HG02571 (cell line): ENCODE data around the gene SARDH.

Experiments used
- ATAC-seq: cut with Tn5 transposase; IDR thresholded peaks from one replicate; pipeline ENCODE4 v1.9.1; 2021; ENCODE audit warnings: mild to moderate bottlenecking, moderate library complexity; ENCODE audit not compliant: unreplicated experiment

The SARDH gene

DNA sequence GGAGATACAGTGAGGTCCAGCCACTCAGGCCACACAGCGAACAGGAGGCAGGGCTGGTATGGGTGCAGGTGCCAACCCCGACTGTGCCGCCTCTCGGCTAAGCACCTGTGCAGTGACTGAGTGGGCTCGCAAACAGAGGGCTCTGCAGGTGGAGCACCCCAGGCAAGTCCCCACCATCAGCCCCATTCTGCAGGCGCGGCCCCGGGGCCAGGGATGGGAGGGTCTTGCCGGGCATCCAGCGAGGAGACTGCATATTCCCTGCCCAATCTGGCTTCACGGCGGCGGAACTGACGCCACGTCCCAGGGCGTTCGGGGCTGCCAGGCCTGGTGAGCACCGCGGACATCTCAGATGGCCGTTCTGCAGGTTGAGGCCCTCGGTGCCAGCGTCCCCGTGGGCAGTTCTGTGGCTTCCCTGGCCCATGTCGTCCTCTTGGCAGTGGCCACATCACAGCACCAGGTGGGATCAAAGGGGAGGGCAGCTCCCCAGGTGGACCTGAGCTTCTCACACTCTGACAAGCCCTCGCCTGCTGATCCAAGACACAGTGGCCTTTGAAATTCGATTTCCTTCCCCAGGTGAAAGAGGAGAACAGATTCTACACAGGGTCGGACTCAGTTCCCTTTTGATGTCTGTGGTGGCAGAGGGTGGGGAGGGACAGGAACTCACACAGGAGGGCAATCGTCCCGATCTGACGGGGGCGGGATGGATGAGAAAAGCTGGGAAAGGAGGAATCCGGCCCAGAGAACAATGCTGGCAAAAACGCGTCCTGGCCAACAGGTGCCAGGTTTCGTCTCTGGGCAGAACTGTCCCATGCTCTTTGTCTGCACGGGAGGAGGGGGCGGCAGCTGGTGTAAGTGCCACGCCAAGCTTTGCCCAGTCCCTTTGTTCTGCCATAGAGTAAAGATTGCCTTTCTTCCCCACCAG lies 83.2 kb downstream of the SARDH start:
- no peak for ATAC-seq

- no peak for ATAC-seq
Observed at GRCh38 chr9:133653638-133654037, 84.5 kb downstream of the SARDH start.

DNA sequence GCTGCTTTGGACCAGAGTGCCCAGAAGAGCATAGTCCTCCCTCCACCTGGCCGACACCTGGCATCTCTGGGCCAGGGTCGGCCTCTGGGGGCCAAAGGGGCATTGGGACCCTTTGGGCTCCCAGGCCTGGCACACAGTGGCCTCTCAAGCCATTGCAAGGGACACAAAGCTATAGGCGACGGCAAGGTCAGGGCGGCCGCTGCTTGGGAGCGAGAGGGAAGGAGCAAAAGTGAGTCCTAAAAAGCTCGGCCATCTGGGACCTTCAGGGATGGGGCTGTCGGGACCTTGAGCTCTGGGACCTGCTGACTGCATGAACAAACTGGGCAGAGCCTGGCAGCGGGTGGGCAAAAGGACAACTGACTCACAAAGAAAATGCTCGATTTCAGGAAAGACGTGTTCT lies 88.1 kb downstream of the SARDH start:
- no peak for ATAC-seq

DNA sequence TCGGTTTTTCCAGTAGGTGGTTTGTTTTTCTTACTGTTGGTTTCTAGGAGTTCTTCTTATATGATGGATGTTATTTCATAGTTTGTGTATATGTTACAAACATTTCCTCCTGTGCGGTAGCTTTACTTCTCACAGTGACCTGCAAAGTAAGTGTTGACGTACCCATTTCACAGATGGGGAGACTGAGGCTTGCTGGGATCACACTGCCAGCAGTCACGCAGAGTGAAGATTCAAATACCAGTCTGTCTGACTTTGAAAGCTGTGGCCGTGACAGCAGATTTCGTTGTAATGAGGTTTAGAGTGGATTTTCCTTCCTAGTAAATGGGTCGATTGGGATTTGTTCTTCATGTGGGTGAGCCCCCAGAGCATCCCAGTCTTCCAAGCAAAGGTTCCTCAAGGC lies 89.0 kb downstream of the SARDH start:
- ATAC-seq = no peak

- no peak for ATAC-seq
Observed at GRCh38 chr9:133647765-133648469, 90.2 kb downstream of the SARDH start.

- ATAC-seq = no peak
Observed at GRCh38 chr9:133647148-133647547, 91.0 kb downstream of the SARDH start.

DNA sequence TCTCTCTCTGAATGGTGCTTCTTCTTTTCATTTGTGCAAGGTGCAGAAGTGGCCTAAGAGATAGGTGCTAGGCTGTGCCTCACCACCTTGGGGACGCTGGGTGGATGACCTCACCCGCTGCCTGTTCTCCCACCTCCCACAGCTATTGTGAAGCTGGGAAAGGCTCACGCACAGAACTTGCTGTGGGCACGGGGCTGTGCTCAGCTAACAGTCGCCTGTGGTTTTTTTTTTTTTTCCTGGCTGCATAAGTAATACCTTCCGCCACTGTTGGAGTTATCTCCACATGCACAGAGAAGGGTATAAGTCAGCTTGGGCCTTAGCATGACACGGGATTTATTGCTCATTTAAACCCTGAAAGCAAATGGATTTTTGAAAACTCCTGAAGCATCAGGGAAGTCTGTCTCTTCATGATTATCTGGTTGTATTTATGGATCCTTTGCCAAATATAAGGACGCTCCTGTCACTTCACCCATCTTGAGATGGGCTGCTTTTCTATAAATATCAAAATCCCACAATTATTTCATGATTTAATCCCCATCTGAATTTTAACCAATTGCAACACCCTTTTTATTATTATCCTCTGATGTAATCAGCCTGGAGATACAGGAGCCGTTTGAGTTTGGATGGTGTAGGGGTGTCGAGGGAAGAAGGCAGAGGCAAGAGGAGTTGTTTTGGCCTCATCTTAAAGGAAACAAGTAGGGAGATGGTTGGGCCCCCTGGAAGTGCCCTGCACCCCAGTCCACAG lies 93.0 kb downstream of the SARDH start:
- ATAC-seq = no peak

- ATAC-seq = no peak
Observed at GRCh38 chr9:133643978-133644760, 94.0 kb downstream of the SARDH start.

GRCh38 chr9:133643362-133643755 lies 94.8 kb downstream of the SARDH start:
- no peak for ATAC-seq

DNA sequence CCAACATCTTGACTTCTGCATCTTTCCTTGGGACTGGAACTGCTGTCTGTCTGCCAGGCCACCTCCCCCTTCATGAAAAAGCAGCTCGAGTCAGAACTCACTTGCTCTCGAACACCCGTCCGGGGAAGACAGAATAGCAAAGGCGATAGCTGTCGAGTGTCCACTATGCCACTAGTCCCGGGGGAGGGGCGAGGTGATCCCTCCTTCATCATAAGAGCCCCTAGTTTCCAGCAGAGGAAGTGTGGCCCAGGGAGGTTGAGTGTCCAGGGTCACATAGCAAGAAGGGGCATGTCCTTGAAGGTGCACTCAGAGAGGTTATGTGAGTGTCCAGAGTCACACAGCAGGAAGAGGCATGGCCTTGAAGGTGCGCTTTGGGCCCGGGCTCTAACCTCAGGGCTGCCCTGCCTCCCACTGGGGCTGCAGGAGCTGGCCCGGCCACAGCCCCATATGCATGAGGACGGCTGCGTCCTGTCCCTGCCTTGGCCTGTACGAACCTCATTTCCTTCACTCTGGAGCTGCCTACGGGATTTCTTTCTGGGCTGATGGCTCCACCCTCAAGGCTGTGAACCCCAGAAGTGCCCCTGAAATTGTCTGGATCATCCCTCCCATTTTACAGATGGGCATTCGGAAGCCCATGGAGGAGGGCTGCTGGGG lies 95.3 kb downstream of the SARDH start:
- ATAC-seq = no peak

- ATAC-seq = no peak
Observed at GRCh38 chr9:133641861-133642595, 96.1 kb downstream of the SARDH start.

- no peak for ATAC-seq
Observed at GRCh38 chr9:133641396-133641655, 96.8 kb downstream of the SARDH start.

DNA sequence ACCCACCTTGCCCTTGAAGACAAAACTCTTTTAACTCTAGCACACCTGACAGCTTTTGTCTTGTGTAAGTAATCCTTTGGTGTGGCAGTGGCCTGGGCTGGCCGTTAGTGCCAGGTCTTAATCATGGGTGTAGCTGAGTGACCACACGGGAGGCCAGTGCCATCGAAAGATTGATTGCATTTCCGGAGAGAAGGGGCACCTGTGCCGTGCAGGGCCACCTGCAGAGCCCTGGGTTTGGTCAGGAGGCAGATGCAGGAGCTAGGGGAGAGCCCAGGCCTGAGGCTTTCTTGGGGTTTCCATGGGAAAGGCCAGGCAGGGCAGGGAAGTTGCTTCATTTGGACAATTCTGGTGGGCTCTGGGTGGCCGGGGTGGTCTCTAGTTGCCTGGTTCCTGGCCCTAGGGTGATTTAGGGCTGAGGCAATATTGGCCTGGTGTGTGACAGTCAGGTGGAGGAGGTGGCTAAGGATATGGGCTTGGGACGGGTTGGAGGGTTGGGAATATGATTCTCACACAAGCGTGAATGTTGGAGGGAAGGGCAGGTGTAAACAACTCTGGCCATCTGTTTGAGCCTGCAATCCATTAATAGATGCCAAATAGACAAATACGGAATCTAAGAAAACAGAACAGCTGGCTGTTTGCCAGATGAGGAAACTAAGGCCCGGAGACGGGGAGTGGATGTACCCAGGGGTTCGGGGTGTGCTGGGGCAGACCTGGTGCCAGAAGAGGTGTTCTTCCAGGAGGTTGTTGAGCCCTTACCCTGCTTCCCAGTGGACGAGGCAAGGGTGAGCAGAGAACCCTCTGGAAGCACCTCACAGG lies 97.4 kb downstream of the SARDH start:
- no peak for ATAC-seq

DNA sequence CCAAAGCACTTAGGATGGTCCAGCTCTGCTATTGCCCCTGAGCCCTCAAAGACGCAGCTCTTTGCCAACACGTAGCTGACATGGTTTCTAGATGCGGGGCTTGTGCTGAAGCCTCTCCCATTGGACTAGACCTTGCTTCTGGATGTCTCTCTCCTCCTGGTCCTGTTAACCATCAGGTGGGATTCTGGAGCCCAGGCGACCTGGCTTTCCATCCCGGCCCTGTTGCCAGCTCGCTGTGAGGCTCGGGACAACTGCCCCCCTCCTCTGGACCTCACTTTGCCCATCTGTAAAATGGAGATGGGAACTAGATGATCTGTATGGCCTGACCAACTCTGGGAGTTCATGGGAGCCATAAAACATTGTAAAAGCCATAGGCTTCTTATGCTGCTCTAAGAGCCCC lies 98.0 kb downstream of the SARDH start:
- ATAC-seq = no peak

GRCh38 chr9:133639613-133640012 lies 98.5 kb downstream of the SARDH start:
- ATAC-seq = no peak

DNA sequence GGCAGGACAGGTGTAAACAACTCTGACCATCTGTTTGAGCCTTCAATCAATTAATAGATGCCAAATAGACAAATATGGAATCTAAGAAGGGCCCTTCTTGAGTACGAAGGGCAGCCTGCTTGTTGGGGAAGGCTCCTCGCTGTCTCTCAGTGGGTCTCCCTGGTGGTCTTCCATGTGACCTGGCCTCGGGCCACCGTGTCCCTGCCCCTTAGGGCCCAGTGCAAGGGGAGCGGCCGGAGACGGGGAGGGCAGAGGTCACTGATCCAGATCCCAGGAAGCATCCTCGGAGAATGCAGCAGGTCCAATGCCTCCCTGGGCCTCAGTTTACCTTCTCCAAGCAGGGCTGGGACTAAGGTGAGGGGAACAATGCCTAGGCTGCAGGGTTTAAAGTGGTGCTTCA lies 99.4 kb downstream of the SARDH start:
- no peak for ATAC-seq

DNA sequence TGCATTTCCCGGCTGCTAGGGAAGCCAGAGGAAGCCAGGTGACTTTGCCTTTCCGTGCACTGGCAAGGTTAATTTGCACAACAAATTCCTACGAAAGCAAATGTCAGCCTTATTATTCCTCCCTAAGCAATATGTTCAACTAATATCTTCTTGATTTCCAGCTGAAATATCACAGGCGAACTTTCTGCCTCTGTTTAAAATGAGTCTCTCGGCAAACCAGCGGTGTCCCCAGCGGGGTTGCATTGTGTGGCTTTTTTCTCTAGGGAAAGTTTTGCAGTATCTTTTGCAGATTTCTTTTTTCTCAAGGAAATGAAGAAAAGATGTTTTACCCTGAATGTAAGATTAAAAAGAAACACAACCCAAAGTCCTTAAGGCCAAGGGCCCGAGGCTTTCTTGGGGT lies 100.1 kb downstream of the SARDH start:
- no peak for ATAC-seq

- no peak for ATAC-seq
Observed at GRCh38 chr9:133637451-133638055, 100.6 kb downstream of the SARDH start.

DNA sequence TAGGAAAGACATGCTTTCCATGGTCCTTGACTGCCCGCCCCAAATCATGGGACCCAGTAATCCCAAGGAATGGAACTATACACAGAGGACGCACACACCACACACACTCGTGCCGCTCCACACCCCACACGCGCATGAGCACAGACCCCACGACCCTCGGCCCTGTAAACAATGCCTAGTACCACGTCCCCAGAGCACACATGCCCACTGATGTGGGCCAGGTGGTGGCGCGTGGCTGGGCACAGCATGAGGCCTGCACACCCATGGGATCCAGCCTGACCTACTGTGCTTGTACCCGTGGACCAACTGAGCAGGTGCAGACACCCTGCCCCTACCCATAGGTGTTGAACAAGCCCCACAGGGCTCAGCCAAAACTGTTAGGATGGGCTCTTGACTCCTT lies 101.2 kb downstream of the SARDH start:
- no peak for ATAC-seq
